Activated CD8-positive, alpha-beta memory T cell treated with anti-CD3 and anti-CD28 coated beads, Interleukin-2, amount 10 ng/mL, durations not matched to agents 7 days and 5 days (primary cell): ENCODE data around the gene PAMR1. TPM values are rescaled to one million over a fixed set of nuclear protein-coding genes. Genes with fewer than 3 reads are reported as not detected.

Source experiments
- ATAC-seq: fragments of 150-1000 bp; cut with Tn5 transposase; one replicate; pipeline ENCODE4 v1.10.0; 2021; ENCODE audit warnings: moderate library complexity
- CTCF ChIA-PET: fragments of 350-600 bp; sonication (Branson Sonifier 250); formaldehyde crosslinking; loops from one replicate; lab custom pipeline; 2021; ENCODE audit warnings: antibody characterized with exemption; lab: Charles Lee
- DNase-seq: peaks from one replicate; pipeline ENCODE4 v3.0.0-alpha.2; 2020
- H3K27ac Mint-ChIP-seq: one replicate; pipeline ENCODE4 v1.8.0; 2021; ENCODE audit warnings: mild to moderate bottlenecking, mixed read lengths
- H3K27me3 Mint-ChIP-seq: one replicate; pipeline ENCODE4 v1.8.0; 2021; ENCODE audit warnings: mixed read lengths
- H3K36me3 Mint-ChIP-seq: one replicate; pipeline ENCODE4 v1.8.0; 2021; ENCODE audit warnings: mild to moderate bottlenecking, mixed read lengths
- H3K4me1 Mint-ChIP-seq: one replicate; pipeline ENCODE4 v1.8.0; 2021; ENCODE audit warnings: mixed read lengths
- H3K4me3 Mint-ChIP-seq: one replicate; pipeline ENCODE4 v1.8.0; 2021; ENCODE audit warnings: mild to moderate bottlenecking, moderate library complexity, mixed read lengths
- H3K9me3 Mint-ChIP-seq: one replicate; pipeline ENCODE4 v1.8.0; 2022; ENCODE audit warnings: low read depth, mixed read lengths
- total RNA-seq, 2 experiments: library from RNA; stranded (reverse); gene quantifications; one replicate each; pipeline ENCODE4 v1.2.3, GENCODE V29; 2021

PAMR1 gene
- total RNA-seq, 2 experiments from 2014 or later = not detected

- Mint-ChIP-seq H3K27me3 (peaks cover 83% of the 10 kb centered on the region), H3K4me3 (no peak overlapping the region), H3K27ac (no peak overlapping the region), H3K9me3 (no peaks in the 10 kb centered on the region), H3K4me1 (peaks cover 7% of the 10 kb centered on the region), H3K36me3 (peaks cover 1% of the 10 kb centered on the region)
- CTCF ChIA-PET = no interaction called here
- ATAC-seq (no peak), DNase-seq (no peak)
Measured at GRCh38 chr11:35415487-35415886, 109.9 kb downstream of the PAMR1 start.

GRCh38 chr11:35414776-35415175 lies 110.6 kb downstream of the PAMR1 start:
- Mint-ChIP-seq H3K9me3 (no peaks in the 10 kb centered on the region), H3K4me1 (peaks cover 3% of the 10 kb centered on the region), H3K27me3 (peaks cover 79% of the 10 kb centered on the region), H3K4me3 (no peak overlapping the region), H3K36me3 (peaks cover 1% of the 10 kb centered on the region), H3K27ac (no peak overlapping the region)
- DNase-seq = no peak
- ATAC-seq = no peak
- CTCF ChIA-PET = no interaction called here

GRCh38 chr11:35414311-35414710 lies 111.1 kb downstream of the PAMR1 start:
- Mint-ChIP-seq H3K4me1 (peaks cover 3% of the 10 kb centered on the region), H3K27me3 (peaks cover 76% of the 10 kb centered on the region), H3K9me3 (no peaks in the 10 kb centered on the region), H3K27ac (no peak overlapping the region), H3K36me3 (peaks cover 1% of the 10 kb centered on the region), H3K4me3 (no peak overlapping the region)
- no peak for ATAC-seq
- CTCF ChIA-PET = no interaction called here
- DNase-seq = no peak

- Mint-ChIP-seq H3K36me3 (peaks cover 1% of the 10 kb centered on the region), H3K27ac (no peak overlapping the region), H3K4me1 (peaks cover 2% of the 10 kb centered on the region), H3K4me3 (no peak overlapping the region), H3K27me3 (peaks cover 75% of the 10 kb centered on the region), H3K9me3 (no peaks in the 10 kb centered on the region)
- CTCF ChIA-PET = no interaction called here
- ATAC-seq (no peak), DNase-seq (no peak)
Measured at GRCh38 chr11:35413598-35413997, 111.8 kb downstream of the PAMR1 start.

GRCh38 chr11:35412285-35412684 lies 113.1 kb downstream of the PAMR1 start:
- no peaks in the 10 kb centered on the region for H3K4me1 Mint-ChIP-seq
- no peak overlapping the region for H3K4me3 Mint-ChIP-seq
- ATAC-seq (no peak), DNase-seq (no peak)
- CTCF ChIA-PET = interaction anchor here (0.5 to 0.8 kb wide), 2 partner anchors 20 to 551 kb away, joined by 3 read pairs; no protein-coding TSS in a partner anchor
- no peaks in the 10 kb centered on the region for H3K9me3 Mint-ChIP-seq
- no peak overlapping the region for H3K27ac Mint-ChIP-seq
- no peaks in the 10 kb centered on the region for H3K36me3 Mint-ChIP-seq
- peaks cover 62% of the 10 kb centered on the region for H3K27me3 Mint-ChIP-seq

GRCh38 chr11:35407041-35407440 lies 118.4 kb downstream of the PAMR1 start:
- Mint-ChIP-seq H3K9me3 (no peaks in the 10 kb centered on the region), H3K27me3 (peaks cover 24% of the 10 kb centered on the region), H3K36me3 (no peaks in the 10 kb centered on the region), H3K4me3 (no peak overlapping the region), H3K27ac (no peak overlapping the region), H3K4me1 (no peaks in the 10 kb centered on the region)
- DNase-seq (no peak), ATAC-seq (no peak)
- CTCF ChIA-PET = interaction anchor here (1.0 kb wide), 1 partner anchor 101 kb away, joined by 3 read pairs; no protein-coding TSS in a partner anchor

GRCh38 chr11:35404388-35404775 lies 121.0 kb downstream of the PAMR1 start:
- Mint-ChIP-seq H3K36me3 (no peaks in the 10 kb centered on the region), H3K27ac (no peak overlapping the region), H3K4me1 (no peaks in the 10 kb centered on the region), H3K9me3 (no peaks in the 10 kb centered on the region), H3K4me3 (no peak overlapping the region), H3K27me3 (peaks cover 23% of the 10 kb centered on the region)
- no peak for DNase-seq
- no peak for ATAC-seq
- CTCF ChIA-PET = interaction anchor here (1.3 kb wide), 1 partner anchor 12 kb away, joined by 5 read pairs; no protein-coding TSS in a partner anchor

- CTCF ChIA-PET = interaction anchor here (1.3 kb wide), 1 partner anchor 12 kb away, joined by 5 read pairs; no protein-coding TSS in a partner anchor
- ATAC-seq (no peak), DNase-seq (no peak)
- Mint-ChIP-seq H3K36me3 (no peaks in the 10 kb centered on the region), H3K27me3 (peaks cover 27% of the 10 kb centered on the region), H3K9me3 (no peaks in the 10 kb centered on the region), H3K27ac (no peak overlapping the region), H3K4me1 (no peaks in the 10 kb centered on the region), H3K4me3 (no peak overlapping the region)
Measured at GRCh38 chr11:35403765-35404387, 121.5 kb downstream of the PAMR1 start.

GRCh38 chr11:35402751-35403660 lies 122.4 kb downstream of the PAMR1 start:
- Mint-ChIP-seq H3K4me3 (no peak overlapping the region), H3K27ac (no peak overlapping the region)
- CTCF ChIA-PET = interaction anchor here (1.3 kb wide), 1 partner anchor 11 kb away, joined by 5 read pairs; no protein-coding TSS in a partner anchor

GRCh38 chr11:35398881-35399280 lies 126.5 kb downstream of the PAMR1 start:
- CTCF ChIA-PET = interaction anchor here (1.2 kb wide), 1 partner anchor 472 kb away, joined by 4 read pairs; no protein-coding TSS in a partner anchor
- H3K4me3 Mint-ChIP-seq = no peak overlapping the region
- no peaks in the 10 kb centered on the region for H3K36me3 Mint-ChIP-seq
- no peaks in the 10 kb centered on the region for H3K4me1 Mint-ChIP-seq
- peaks cover 44% of the 10 kb centered on the region for H3K27me3 Mint-ChIP-seq
- H3K9me3 Mint-ChIP-seq = no peaks in the 10 kb centered on the region
- H3K27ac Mint-ChIP-seq = no peak overlapping the region
- no peak for ATAC-seq
- DNase-seq = no peak

More at GRCh38 chr11:35402751-35403660, 122.4 kb downstream of the PAMR1 start:
- no peaks in the 10 kb centered on the region for H3K36me3 Mint-ChIP-seq
- no peaks in the 10 kb centered on the region for H3K9me3 Mint-ChIP-seq
- peaks cover 31% of the 10 kb centered on the region for H3K27me3 Mint-ChIP-seq
- no peaks in the 10 kb centered on the region for H3K4me1 Mint-ChIP-seq
- DNase-seq (no peak), ATAC-seq (no peak)

- Mint-ChIP-seq H3K27ac (no peak overlapping the region), H3K9me3 (no peaks in the 10 kb centered on the region), H3K4me1 (peaks cover 20% of the 10 kb centered on the region), H3K27me3 (peaks cover 48% of the 10 kb centered on the region), H3K36me3 (no peaks in the 10 kb centered on the region), H3K4me3 (no peak overlapping the region)
- DNase-seq (no peak), ATAC-seq (no peak)
- CTCF ChIA-PET = interaction anchor here (0.9 to 11.0 kb wide), 2 partner anchors 467 to 477 kb away, joined by 4 to 73 read pairs; no protein-coding TSS in a partner anchor
Measured at GRCh38 chr11:35394941-35395340, 130.5 kb downstream of the PAMR1 start.

GRCh38 chr11:35393098-35393497 lies 132.3 kb downstream of the PAMR1 start:
- ATAC-seq = no peak
- H3K4me1 Mint-ChIP-seq = peaks cover 20% of the 10 kb centered on the region
- no peak for DNase-seq
- no peaks in the 10 kb centered on the region for H3K36me3 Mint-ChIP-seq
- H3K27me3 Mint-ChIP-seq = peaks cover 33% of the 10 kb centered on the region
- H3K4me3 Mint-ChIP-seq = no peak overlapping the region
- H3K27ac Mint-ChIP-seq = no peak overlapping the region
- no peaks in the 10 kb centered on the region for H3K9me3 Mint-ChIP-seq
- CTCF ChIA-PET = interaction anchor here (0.7 to 11.0 kb wide), 9 partner anchors 24 to 807 kb away, joined by 3 to 73 read pairs (median 5); no protein-coding TSS in a partner anchor
